HG03108 (cell line): Measurements from ENCODE around the gene PLD1.

ENCODE experiments used
- ATAC-seq: cut with Tn5 transposase; IDR thresholded peaks from one replicate; pipeline ENCODE4 v1.9.1; 2021; ENCODE audit warnings: moderate library complexity; ENCODE audit not compliant: unreplicated experiment

Gene PLD1

DNA sequence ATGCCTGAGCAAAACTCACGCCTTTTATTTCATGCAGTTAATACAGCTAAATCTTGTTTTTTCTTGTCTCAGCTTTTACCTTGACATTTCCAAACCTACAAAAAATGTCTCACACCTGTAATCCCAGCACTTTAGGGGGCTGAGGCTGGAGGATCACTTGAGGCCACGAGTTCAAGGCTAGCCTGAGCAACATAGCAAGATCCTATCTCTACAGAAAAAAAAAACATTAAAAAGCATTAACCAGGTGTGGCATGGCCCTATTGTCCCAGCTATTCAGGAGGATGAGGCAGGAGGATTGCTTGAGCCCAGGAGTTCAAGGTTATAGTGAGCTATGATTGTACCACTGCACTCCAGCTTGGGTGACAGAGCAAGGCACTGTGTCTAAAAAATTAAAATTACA is 29.0 kb upstream of the PLD1 start:
- ATAC-seq = no peak

DNA sequence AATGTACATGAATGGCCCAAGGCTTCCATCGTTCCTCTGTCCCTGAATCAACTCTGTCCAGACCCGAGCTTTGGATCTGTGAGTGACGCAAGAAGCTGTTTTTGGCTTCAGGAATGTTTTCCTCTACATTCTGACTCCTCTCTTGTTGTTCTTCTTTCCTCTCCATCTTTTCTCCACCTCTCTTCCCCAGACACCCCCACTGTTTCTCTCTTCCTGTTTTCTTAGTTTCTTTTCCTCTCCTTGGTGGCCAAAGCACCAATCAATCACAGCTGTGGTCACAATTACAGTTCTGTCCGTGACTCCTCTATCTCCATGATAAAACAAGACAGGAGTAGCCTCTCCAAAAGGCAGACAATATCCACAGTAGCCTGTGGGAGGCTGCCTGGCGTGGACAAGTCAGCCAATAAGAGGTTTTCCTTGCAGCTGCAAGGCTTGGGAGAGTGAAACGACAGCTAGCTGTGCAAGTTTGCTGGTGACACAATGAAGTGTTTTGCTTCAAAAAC is 28.0 kb upstream of the PLD1 start:
- ATAC-seq = no peak

DNA sequence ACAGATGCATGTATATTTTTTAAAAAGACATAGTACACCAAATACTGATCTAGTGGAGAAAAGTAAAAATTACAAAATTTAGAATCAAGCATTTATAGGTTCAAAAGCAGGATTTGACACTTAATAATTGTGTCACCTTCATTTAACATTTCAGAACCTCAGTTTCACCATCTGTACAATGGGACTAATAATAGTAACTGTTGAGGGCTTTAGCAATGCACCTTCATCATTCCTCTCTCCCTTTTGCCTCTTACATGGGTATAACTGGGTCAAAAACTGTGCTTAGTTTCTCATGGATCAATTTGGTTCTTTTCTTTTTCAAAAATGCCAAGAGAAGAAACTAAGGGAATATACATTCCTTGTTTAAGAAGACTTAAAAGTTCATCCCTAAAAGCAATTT is 27.4 kb upstream of the PLD1 start:
- no peak for ATAC-seq

DNA sequence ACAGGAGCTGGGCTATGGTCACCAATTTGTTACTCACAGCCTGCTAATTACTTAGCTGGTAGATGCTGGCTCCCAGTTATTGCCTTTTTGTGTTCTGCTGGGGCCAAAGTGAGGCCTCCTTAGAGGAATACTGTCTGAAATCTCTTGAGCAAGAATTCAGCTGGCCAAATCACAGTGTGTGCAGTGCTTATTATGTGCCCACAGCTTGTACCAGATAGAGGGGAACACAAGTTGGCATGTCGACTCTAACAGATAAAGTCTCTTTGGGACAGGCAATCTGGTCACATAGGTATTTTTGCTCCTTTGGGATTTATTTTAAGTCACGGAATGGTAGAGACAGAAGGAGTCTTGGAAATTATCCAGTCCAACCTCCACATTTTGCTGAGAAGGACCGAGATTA is 26.6 kb upstream of the PLD1 start:
- ATAC-seq = no peak

DNA sequence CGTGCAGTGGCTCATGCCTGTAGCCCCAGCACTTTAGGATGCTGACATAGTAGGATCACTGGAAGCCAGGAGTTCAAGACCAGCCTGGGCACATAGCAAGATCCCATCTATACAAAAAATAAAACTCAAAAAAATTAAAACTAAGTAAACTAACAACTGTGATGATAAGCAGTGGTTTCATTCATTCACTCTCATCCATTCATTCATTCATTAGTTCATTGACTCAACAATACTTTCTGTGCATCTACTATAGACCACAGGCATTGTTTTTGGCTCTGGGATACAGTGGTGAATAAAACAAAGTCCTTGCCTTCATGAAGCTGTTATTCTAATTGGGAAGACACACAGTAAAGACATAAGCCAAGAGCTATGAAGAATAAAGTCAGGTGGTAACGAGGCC is 25.3 kb upstream of the PLD1 start:
- no peak for ATAC-seq

DNA sequence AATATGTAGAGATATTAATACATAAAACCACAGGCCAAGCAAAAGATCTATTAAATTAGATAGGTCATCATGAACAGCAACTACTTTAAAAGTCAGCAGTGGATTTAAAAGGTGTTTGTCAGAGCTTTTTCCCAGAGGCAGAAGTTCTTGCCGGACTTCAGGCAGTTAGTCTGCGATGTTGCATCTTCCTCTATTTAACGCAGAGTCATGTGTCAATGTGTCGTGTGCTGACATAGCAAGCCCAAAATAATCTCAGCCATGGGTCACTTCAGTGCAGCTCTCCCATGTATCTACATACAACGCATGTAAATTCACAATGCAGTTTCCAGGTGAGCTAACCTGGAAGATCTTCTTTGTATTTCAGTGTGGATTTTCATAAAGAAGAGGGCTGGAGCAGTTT is 24.8 kb upstream of the PLD1 start:
- ATAC-seq = no peak

DNA sequence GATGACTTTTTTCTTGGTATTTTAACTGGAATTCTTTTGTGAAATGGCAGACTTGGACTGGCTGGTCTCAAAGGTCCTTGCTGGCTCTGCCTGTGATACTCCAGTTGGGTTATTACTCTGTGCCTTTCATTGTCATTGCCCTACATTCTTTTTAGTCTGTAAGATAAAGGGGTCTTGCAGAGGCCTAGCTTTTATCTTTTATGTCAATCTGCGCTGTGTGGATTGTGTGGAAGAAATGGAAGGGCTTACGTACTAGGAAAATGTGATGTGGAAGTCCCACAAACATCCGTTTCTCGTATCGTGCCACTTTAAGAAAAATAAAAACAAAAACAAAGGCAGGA is 24.1 kb upstream of the PLD1 start:
- no peak for ATAC-seq

DNA sequence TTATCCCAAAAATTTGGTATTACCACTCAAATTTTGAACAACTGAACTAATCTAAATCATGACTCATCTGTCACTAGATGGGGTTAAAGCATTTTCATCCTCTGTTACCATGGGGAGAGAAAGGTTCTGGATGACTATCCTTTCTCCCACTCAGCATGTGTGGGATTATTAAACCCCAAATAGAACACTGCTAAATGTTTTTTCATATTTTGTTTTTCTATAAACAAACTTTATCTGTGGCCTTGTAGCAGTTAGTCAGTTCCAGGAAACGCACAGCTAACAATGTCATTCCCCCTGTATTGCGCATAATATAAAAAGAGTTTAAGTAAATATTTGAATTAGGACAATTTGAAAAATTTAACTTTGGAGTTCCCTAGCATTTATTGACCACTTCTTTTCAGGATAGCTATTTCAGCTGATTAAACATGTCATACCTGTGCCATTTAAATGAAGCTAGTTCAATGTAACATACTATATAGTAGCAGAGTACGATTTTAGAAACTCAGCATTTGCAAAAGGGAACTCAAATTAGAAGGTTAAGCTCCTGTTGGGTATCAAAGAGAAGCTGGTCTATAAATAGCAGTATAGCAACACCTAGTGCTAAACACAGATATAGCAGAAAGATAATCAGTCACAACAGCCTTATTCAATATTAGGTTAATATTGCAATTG is 23.6 kb upstream of the PLD1 start:
- no peak for ATAC-seq

DNA sequence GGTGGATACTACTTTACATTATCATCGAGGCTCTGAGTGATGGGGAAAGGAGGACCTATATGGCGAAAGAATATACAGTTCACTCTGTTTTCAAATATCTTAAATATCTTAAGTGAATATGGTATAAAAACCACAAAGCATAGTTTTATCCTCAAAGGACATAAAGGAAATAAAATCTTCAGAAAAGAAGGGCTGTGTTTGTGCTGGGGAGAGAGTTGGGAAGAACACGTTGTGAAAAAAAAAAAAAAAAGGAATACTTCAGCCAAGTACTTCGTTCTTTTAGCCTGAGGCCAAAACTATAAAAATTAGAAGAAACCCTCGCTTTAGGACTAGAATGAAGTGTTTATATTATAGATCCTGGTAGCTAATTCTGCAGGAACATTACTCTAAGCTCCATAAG is 22.7 kb upstream of the PLD1 start:
- no peak for ATAC-seq

DNA sequence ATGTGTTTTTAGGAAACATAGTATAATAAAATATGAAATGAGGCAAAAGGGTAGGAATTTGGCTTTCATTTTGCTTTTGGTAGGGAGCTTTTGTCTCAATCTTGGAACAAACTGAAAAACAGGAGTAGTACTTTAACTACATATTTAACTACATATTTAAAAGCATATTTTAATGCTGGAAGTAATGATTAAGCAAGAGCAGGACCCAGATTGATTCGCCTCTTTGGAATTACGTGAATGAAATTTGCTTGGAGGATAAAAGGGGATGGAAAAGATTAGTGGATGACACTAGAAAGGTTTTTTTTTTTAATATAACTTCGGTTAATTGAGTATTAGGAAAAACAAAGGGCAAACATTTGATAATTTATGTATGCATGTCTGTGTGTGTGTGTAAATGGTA is 21.7 kb upstream of the PLD1 start:
- no peak for ATAC-seq

DNA sequence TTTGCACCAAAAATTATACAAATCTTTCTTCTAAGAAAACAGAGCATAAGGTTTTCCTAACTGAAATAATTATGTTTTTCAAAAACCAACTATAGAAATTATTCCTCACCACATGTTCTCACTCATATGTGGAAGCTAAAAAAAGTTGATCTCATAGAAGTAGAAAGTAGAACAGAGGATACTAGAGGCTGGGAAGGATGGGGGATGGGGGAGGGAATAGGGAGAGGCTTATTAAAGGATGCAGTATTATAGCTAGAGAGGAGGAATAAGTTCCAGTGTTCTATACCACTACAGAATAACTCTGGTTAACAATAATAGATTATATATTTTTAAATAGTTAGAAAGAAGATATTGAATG is 20.2 kb upstream of the PLD1 start:
- ATAC-seq = no peak

DNA sequence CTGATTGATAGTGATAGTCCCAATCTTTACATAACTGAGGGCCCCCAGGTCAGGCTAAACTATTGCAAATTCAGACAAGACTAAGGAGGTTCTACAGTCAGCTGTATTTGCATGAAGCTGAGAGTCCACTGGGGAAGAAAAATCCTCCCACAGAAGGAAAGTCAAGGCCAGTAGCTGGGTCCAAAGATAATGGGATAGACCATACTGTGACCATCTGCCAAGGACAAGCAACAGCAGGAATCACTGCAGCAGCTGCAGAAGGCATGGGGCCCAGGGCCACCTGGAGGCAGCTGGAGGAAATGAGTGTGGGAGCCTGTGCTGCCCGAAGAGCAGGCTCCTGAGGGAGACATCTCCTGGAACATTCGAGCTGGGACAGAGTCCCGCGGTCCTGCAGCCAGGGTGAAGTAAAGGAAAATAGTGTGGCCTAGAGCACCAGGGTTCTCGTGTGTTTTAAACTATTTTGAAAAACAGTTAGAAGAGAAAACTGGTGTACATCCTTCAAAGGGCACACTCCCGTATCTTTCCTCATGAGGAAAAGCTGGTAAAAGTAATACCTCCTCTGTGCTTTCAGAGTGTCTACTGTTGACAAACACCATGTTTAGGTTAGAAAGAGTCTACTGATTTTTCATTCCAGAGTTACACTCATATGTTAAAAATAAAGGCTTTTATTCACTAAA is 19.7 kb upstream of the PLD1 start:
- ATAC-seq = peak; percentile 74

DNA sequence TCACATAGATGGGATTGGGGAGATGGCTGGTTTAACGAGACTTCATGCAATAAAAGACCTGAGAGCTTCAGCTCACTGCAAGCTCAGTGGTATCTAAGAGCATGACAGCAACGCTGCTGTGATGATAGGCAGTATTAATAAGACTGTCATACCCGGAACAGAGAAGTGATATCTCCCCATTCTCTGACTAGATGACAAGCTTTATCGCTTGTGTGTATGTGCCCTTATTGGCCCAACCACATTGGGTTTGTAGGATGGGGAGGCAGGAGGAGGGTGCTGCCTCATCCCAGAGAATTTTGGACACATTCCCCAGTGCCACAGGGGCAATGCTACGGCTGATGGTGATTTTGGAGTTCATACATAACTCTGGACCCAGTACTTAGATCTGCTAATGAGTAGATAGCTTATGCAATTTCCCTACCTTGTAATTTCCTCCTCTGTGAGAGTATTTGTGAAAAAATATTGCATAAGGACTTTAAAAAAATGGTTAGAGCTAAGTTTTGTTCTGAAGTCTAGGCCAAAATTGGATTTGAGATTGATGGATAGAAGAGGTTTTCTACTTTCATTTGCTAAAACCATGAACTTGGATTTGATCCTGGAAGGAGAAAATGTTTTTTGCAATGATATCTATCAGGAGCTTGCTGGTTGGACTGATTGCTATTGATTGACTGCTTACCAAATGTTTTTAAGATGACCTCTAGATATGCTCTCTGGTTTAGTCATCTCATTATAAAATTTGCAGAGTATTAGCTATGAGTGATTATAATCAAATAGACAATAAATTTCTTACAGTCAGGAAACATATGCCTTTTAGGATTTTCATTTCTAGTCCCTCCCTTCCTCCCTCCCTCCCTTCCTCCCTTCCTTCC is 18.9 kb upstream of the PLD1 start:
- ATAC-seq = no peak

DNA sequence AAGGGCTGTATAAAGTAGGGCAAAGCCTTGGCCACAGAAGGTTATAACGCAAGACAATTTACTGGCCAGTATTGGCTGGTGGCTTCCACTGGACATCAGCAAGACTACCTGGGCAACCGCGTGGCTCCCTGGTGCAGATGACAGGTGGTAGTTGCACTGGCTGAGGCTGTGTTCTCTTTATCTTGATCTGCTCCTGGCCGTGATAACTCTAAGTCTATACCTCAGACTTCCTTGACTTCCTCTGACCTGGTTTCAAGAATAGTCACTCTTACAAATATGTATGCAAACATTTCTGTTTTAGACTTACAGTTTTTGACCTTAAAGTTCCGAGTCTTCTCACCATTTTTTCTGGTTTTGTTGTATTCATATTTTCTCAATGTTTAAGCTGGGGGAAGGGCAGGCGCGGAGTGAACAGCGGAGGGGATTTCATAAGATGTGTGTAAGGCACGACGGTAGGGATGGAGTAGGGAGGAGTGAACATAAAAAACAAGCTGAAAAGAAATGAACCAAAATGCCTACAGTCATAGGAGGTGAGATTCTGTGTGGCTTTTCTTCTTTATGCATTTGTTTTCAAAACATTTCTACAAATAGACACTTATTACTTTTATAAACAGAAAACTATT is 17.7 kb upstream of the PLD1 start:
- ATAC-seq = no peak

DNA sequence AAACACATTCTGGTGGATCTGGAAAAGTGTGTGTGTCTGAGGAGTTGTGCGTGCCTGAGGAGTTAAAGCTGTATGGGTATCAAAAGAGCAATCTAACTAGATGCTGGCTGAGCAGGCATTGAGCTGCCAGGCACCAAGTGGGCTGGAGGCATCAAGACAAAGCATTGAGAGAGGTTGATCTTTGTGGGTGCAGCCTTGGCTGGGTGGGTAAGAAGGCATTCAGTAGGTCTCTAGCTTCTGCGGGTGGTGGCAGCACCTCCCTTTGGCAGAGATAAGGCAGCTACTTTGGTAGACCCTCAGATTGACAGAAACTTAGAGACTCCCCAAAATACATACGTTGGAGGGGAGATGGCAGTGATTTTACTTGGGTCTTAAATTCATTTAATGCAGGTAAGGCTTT is 17.1 kb upstream of the PLD1 start:
- ATAC-seq = no peak

DNA sequence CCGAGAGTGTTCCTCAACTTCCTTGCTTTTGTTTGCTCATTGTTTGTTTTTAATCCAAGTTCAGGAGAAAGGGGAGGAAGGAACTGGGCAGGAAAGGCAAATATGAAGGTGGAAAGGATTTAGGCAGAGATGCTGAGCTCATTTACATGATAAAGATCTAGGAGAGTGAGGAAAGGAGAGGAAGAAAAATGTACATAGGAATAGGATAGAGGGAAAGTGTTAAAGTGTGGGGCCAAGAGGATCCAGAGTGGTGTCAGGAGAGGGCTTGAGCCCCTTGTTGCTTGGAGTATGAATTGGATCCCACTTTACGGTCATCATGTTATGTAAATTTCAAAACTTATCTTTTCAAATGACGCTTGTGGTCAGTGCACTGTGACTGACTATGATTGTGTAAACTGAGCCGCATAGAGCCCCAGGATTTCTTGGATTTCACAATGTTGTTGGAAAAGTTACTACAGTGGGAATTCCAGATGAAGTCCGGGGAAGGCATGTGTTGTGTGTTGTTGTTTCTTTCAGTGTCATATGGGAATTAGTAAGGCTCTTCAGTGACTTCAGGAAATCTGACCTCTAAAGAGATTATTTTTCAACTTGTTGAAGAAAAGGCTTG is 15.0 kb upstream of the PLD1 start:
- ATAC-seq = no peak

DNA sequence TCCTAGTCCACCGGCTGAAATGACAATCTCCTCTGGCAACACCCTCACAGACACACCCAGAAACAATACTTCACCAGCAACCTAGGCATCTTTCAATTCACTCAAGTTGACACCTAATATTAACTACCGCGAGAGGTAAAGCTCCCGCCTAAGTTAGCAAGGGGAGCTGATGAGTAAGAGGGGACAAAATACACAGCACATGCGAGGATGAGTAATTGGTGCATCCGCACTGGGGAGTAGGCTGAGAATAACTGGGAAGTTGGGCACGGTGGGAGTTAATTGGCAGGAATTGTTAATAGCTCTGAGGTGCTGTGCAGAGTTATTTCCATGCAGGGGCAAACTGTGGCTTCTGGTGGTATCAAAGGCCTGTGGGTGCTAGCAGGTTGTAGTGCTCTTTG is 14.5 kb upstream of the PLD1 start:
- no peak for ATAC-seq

DNA sequence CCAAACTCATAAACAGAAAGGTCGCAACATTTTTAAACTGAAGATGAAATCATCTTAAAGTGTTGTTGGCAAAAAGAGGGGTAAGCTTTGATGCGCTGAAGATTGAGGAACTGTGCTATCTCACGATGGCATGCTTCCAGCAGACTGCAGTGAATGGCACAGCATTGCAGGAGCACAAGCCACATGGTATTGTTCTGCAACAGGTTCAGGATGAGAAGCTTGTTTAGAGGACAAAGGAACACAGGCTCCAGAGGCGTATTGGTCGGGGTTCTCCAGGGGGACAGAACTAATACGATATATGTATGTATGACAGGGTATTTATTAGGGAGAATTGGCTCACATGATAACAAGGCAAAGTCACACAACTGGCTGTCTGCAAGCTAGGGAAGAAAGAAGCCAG is 13.8 kb upstream of the PLD1 start:
- ATAC-seq = no peak

DNA sequence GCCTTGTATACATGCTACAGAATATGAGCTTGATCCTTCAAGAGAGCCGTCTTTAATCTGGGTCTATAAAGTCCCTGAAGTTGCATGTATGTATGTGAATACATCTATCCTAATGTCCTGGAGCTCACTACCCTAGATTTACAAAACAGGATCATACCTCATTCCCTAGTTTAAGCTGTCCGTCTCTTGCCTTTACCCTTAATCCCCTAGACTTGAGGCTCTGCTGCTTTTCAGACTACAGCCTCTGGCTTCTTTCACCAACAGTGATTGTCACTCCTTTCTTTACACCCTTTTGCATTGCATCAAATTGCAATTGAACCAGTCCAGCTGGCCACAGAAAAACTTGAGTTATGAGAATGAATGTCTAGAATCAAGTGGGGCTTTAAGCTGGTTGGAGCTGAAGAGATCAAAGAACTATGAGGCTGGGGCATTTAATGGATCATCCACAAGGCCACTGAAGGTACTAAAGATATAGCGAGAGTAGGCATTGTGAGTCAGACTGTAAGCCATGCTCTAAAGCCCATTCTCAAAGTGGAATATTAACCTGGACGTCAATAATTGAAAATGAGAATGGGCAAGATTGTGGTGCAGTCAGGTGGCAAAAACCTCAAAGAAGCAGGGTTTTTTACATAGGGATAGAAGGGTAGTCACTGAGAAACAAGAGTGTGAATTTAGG is 12.3 kb upstream of the PLD1 start:
- ATAC-seq = peak; percentile 88

DNA sequence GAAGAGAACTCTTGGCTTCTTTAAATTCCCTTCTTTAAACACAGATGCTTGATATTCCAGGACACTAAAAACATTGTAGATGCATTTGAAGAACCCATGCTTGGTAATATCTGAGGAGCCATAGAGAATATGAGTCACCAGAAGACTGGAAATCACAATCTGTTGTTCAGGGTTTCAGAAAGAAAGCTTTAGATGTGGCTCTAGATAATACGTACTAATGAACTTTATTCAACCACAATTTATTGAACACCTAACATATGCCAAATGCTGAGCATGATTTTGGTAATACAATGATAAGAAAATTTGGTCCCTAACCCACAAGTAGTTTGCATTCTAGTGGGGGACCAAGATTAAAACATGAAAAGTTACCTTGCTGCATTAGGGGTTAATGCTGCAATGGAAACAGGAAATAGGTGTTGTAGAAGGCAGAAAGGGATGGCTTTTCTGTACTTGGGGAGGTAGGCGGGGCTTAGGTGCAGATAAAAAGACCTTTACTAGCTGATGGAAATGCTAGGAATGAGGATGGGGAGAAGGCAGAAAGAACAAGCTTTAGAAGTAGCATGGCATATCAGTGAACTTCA is 11.6 kb upstream of the PLD1 start:
- no peak for ATAC-seq
